ENCODE data around the gene ABTB1. TPM values are rescaled to one million over a fixed set of nuclear protein-coding genes. Genes with fewer than 3 reads are reported as not detected.

ABTB1 gene
- total and polyA plus RNA-seq, 2 experiments from 2014 or later: 3.7 to 5.7 TPM

DNA sequence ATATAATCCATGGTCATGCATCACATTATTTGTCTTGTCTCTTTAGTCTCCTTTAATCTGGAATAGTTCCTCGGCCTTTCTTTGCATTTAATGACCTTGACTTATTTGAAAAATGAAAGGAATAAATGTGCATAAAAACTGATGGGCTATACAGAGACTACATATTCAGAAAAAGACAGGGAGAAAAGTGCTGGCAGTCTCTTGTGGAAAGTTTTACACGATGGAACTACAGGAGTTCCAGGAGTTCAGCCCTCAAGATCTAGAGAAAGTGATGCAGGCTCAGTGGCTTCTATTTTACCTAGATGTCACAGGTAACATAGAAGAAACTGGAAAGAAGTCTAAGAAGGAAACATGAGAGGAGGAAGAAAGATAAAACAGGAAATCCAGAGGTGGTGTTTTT, 7.6 kb upstream of the ABTB1 start:
- H2AFZ ChIP-seq: no peak overlapping the region
- no peak for ATAC-seq
- peaks cover 2% of the 10 kb centered on the region for H3K27me3 Mint-ChIP-seq (ENCODE audit: insufficient read depth, low read depth, poor library complexity)

More for the DNA sequence above, 7.6 kb upstream of the ABTB1 start:
- Histone ChIP-seq H3K36me3 (ENCODE audit: insufficient read depth) (peaks cover 5% of the 10 kb centered on the region; the same call in 1 of the 2 replicates), H3K4me3 (no peak overlapping the region), H3K9me2 (ENCODE audit: insufficient read depth) (no peaks in the 10 kb centered on the region), H4K20me1 (replicated peaks; ENCODE audit: insufficient read depth) (peaks cover 6% of the 10 kb centered on the region; the same call in 1 of the 2 replicates), H3K79me2 (replicated peaks; ENCODE audit: insufficient read depth) (no peaks in the 10 kb centered on the region), H3K4me1 (ENCODE audit: insufficient read depth) (no peaks in the 10 kb centered on the region), H3K4me2 (no peak overlapping the region), H3K27ac (ENCODE audit: low read depth) (no peak overlapping the region), H3K27me3 (ENCODE audit: insufficient read depth) (no peaks in the 10 kb centered on the region), H3F3A (replicated peaks; ENCODE audit: low read depth) (no peaks in the 10 kb centered on the region)
- Mint-ChIP-seq H3K27ac (no peak overlapping the region), H3K36me3 (ENCODE audit: low read depth) (peaks cover 29% of the 10 kb centered on the region), H3K9me3 (no peaks in the 10 kb centered on the region), H3K4me1 (no peaks in the 10 kb centered on the region), H3K4me3 (no peak overlapping the region)
- TF ChIP-seq ZNF114 (CRISPR knock-in tag; IDR thresholded peaks at IDR 0.05) (no peak), EZH2phosphoT487 (IDR thresholded peaks at IDR 0.05; ENCODE audit: unreplicated experiment) (no peak), POLR2AphosphoS5 (IDR thresholded peaks at IDR 0.05; ENCODE audit: low read depth) (no peak), CREB1 (CRISPR knock-in tag; IDR thresholded peaks at IDR 0.05; ENCODE audit: low read depth) (no peak), ZNF331 (CRISPR knock-in tag; IDR thresholded peaks at IDR 0.05; ENCODE audit: low read depth) (no peak)
- TF ChIP-seq, protein P1, sequence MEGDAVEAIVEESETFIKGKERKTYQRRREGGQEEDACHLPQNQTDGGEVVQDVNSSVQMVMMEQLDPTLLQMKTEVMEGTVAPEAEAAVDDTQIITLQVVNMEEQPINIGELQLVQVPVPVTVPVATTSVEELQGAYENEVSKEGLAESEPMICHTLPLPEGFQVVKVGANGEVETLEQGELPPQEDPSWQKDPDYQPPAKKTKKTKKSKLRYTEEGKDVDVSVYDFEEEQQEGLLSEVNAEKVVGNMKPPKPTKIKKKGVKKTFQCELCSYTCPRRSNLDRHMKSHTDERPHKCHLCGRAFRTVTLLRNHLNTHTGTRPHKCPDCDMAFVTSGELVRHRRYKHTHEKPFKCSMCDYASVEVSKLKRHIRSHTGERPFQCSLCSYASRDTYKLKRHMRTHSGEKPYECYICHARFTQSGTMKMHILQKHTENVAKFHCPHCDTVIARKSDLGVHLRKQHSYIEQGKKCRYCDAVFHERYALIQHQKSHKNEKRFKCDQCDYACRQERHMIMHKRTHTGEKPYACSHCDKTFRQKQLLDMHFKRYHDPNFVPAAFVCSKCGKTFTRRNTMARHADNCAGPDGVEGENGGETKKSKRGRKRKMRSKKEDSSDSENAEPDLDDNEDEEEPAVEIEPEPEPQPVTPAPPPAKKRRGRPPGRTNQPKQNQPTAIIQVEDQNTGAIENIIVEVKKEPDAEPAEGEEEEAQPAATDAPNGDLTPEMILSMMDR (conservative IDR thresholded peaks at IDR 0.05; ENCODE audit: low read depth in 2 of 2): no peak
- TF ChIP-seq, protein P2, sequence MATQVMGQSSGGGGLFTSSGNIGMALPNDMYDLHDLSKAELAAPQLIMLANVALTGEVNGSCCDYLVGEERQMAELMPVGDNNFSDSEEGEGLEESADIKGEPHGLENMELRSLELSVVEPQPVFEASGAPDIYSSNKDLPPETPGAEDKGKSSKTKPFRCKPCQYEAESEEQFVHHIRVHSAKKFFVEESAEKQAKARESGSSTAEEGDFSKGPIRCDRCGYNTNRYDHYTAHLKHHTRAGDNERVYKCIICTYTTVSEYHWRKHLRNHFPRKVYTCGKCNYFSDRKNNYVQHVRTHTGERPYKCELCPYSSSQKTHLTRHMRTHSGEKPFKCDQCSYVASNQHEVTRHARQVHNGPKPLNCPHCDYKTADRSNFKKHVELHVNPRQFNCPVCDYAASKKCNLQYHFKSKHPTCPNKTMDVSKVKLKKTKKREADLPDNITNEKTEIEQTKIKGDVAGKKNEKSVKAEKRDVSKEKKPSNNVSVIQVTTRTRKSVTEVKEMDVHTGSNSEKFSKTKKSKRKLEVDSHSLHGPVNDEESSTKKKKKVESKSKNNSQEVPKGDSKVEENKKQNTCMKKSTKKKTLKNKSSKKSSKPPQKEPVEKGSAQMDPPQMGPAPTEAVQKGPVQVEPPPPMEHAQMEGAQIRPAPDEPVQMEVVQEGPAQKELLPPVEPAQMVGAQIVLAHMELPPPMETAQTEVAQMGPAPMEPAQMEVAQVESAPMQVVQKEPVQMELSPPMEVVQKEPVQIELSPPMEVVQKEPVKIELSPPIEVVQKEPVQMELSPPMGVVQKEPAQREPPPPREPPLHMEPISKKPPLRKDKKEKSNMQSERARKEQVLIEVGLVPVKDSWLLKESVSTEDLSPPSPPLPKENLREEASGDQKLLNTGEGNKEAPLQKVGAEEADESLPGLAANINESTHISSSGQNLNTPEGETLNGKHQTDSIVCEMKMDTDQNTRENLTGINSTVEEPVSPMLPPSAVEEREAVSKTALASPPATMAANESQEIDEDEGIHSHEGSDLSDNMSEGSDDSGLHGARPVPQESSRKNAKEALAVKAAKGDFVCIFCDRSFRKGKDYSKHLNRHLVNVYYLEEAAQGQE (IDR thresholded peaks at IDR 0.05; ENCODE audit: unreplicated experiment): no peak
- TF ChIP-seq, protein P3, sequence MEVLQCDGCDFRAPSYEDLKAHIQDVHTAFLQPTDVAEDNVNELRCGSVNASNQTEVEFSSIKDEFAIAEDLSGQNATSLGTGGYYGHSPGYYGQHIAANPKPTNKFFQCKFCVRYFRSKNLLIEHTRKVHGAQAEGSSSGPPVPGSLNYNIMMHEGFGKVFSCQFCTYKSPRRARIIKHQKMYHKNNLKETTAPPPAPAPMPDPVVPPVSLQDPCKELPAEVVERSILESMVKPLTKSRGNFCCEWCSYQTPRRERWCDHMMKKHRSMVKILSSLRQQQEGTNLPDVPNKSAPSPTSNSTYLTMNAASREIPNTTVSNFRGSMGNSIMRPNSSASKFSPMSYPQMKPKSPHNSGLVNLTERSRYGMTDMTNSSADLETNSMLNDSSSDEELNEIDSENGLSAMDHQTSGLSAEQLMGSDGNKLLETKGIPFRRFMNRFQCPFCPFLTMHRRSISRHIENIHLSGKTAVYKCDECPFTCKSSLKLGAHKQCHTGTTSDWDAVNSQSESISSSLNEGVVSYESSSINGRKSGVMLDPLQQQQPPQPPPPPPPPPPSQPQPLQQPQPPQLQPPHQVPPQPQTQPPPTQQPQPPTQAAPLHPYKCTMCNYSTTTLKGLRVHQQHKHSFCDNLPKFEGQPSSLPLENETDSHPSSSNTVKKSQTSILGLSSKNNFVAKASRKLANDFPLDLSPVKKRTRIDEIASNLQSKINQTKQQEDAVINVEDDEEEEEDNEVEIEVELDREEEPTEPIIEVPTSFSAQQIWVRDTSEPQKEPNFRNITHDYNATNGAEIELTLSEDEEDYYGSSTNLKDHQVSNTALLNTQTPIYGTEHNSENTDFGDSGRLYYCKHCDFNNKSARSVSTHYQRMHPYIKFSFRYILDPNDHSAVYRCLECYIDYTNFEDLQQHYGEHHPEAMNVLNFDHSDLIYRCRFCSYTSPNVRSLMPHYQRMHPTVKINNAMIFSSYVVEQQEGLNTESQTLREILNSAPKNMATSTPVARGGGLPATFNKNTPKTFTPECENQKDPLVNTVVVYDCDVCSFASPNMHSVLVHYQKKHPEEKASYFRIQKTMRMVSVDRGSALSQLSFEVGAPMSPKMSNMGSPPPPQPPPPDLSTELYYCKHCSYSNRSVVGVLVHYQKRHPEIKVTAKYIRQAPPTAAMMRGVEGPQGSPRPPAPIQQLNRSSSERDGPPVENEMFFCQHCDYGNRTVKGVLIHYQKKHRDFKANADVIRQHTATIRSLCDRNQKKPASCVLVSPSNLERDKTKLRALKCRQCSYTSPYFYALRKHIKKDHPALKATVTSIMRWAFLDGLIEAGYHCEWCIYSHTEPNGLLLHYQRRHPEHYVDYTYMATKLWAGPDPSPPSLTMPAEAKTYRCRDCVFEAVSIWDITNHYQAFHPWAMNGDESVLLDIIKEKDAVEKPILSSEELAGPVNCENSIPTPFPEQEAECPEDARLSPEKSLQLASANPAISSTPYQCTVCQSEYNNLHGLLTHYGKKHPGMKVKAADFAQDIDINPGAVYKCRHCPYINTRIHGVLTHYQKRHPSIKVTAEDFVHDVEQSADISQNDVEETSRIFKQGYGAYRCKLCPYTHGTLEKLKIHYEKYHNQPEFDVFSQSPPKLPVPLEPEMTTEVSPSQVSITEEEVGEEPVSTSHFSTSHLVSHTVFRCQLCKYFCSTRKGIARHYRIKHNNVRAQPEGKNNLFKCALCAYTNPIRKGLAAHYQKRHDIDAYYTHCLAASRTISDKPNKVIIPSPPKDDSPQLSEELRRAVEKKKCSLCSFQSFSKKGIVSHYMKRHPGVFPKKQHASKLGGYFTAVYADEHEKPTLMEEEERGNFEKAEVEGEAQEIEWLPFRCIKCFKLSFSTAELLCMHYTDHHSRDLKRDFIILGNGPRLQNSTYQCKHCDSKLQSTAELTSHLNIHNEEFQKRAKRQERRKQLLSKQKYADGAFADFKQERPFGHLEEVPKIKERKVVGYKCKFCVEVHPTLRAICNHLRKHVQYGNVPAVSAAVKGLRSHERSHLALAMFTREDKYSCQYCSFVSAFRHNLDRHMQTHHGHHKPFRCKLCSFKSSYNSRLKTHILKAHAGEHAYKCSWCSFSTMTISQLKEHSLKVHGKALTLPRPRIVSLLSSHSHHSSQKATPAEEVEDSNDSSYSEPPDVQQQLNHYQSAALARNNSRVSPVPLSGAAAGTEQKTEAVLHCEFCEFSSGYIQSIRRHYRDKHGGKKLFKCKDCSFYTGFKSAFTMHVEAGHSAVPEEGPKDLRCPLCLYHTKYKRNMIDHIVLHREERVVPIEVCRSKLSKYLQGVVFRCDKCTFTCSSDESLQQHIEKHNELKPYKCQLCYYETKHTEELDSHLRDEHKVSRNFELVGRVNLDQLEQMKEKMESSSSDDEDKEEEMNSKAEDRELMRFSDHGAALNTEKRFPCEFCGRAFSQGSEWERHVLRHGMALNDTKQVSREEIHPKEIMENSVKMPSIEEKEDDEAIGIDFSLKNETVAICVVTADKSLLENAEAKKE (CRISPR knock-in tag; IDR thresholded peaks at IDR 0.05): no peak
- DNase-seq (ENCODE audit: low spot score): no peak
